ENCODE data around the gene GLG1.
"Not testable (repeated sequence)": the region's sequence is repeated elsewhere in the genome, so short reads cannot be mapped to it uniquely, and the experiment has no call there.

GLG1 gene

DNA sequence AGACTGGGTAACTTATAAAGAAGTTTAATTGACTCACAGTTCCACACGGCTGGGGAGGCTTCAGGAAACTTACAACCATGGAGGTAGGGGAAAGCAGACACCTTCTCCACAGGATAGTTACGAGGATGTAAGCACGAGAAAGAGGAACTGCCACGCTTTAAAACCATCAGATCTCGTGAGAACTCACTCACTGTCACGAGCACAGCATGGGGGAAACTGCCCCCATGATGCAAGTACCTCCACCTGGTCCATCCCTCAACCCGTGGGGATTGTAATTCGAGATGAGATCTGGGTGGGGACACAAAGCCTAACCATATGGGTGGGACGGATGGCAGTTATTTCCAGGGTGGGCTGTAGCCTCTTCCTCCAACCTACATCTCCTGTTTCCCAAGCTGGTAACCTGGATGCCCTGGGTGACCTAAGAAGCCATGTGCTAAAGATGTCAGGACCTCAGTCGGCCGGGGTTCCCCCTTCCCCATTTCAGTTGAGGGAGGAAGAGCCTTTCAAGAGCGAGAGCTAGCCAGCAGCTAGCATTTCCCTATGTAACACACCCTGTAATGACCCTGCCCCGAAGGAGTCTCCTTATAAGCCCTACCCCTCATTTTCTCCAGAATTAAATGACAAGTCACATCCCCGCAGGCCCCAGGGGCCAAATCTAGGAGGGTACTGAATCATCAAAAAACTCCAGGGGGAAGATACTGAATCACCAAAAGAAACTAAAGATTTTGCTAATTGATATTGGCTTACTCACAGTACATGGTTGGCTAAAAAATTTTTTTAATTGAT is 202.6 kb downstream of the GLG1 start:
- DNase-seq = not testable (repeated sequence)

- DNase-seq = not testable (repeated sequence)
These were observed 206.7 kb downstream of the GLG1 start for GRCh38 chr16:74400238-74400637.

- DNase-seq = not testable (repeated sequence)
These were observed 208.6 kb downstream of the GLG1 start for GRCh38 chr16:74398212-74398895.

All from fibroblast of skin of back (primary cell).